Frontal cortex (tissue), 4 donors: Measurements from ENCODE around the gene LPP. TPM values are rescaled to one million over a fixed set of nuclear protein-coding genes. Genes with fewer than 3 reads are reported as not detected.

Source experiments
- DNase-seq, 2 donors: peaks; one replicate each; pipeline ENCODE4 v3.0.0; 2012; ENCODE audit warnings: low spot score in 2 of 2
- FAIRE-seq: peaks from 2 replicates; lab custom pipeline; 2012; peaks lifted over from hg19 to GRCh38; lab: Jason Lieb, UNC
- total RNA-seq: library from RNA; depleted of rRNA; stranded (reverse); fragments of >200 nt; gene quantifications from one replicate; pipeline ENCODE4 v1.2.3, GENCODE V29; 2014
- donor health status: control.
- donor health status: control.
- donor health status: control.

The LPP gene
- total RNA-seq, 1 donor from 2014 or later = 6.5 TPM

- FAIRE-seq (no peak), DNase-seq (no peak)
These were observed 507.8 kb downstream of the LPP start for GRCh38 chr3:188661806-188662205.

GRCh38 chr3:188662214-188662613 is 508.3 kb downstream of the LPP start:
- FAIRE-seq = no peak
- no peak for DNase-seq

GRCh38 chr3:188662795-188663194 is 508.8 kb downstream of the LPP start:
- FAIRE-seq (no peak), DNase-seq (no peak)

- no peak for DNase-seq
- FAIRE-seq = no peak
These were observed 509.9 kb downstream of the LPP start for GRCh38 chr3:188663839-188664238.

GRCh38 chr3:188664795-188665194 is 510.8 kb downstream of the LPP start:
- DNase-seq (no peak), FAIRE-seq (no peak)

- DNase-seq (no peak), FAIRE-seq (no peak)
These were observed 514.0 kb downstream of the LPP start for GRCh38 chr3:188667926-188668325.

- DNase-seq = no peak
- no peak for FAIRE-seq
These were observed 516.5 kb downstream of the LPP start for GRCh38 chr3:188670446-188670845.

GRCh38 chr3:188671971-188672370 is 518.0 kb downstream of the LPP start:
- DNase-seq = no peak
- no peak for FAIRE-seq

- FAIRE-seq = no peak
- no peak for DNase-seq
These were observed 518.9 kb downstream of the LPP start for GRCh38 chr3:188672840-188673239.

GRCh38 chr3:188673646-188674186 is 519.8 kb downstream of the LPP start:
- no peak for DNase-seq
- no peak for FAIRE-seq

- no peak for FAIRE-seq
- DNase-seq = no peak
These were observed 520.6 kb downstream of the LPP start for GRCh38 chr3:188674595-188674994.

GRCh38 chr3:188677344-188677743 is 523.4 kb downstream of the LPP start:
- no peak for DNase-seq
- no peak for FAIRE-seq

- no peak for DNase-seq
- no peak for FAIRE-seq
These were observed 526.2 kb downstream of the LPP start for GRCh38 chr3:188680189-188680588.

GRCh38 chr3:188680605-188681004 is 526.6 kb downstream of the LPP start:
- DNase-seq (no peak), FAIRE-seq (no peak)

GRCh38 chr3:188682316-188682715 is 528.4 kb downstream of the LPP start:
- no peak for FAIRE-seq
- DNase-seq = no peak

- FAIRE-seq = no peak
- no peak for DNase-seq
These were observed 529.1 kb downstream of the LPP start for GRCh38 chr3:188683032-188683521.

- no peak for DNase-seq
These were observed 530.3 kb downstream of the LPP start for GRCh38 chr3:188684276-188684675.

GRCh38 chr3:188685789-188686188 is 531.8 kb downstream of the LPP start:
- FAIRE-seq (no peak), DNase-seq (no peak)

More at GRCh38 chr3:188684276-188684675, 530.3 kb downstream of the LPP start:
- FAIRE-seq = no peak

GRCh38 chr3:188686324-188686723 is 532.4 kb downstream of the LPP start:
- FAIRE-seq (no peak), DNase-seq (no peak)

- DNase-seq (no peak), FAIRE-seq (no peak)
These were observed 533.4 kb downstream of the LPP start for GRCh38 chr3:188687389-188687788.

- FAIRE-seq = no peak
- DNase-seq = no peak
These were observed 535.2 kb downstream of the LPP start for GRCh38 chr3:188689101-188689574.

GRCh38 chr3:188690064-188690463 is 536.1 kb downstream of the LPP start:
- no peak for DNase-seq
- FAIRE-seq = no peak
